ENCODE measurements around the gene SMYD4. TPM values are rescaled to one million over a fixed set of nuclear protein-coding genes. Genes with fewer than 3 reads are reported as not detected.
"Not testable (repeated sequence)": the region's sequence is repeated elsewhere in the genome, so short reads cannot be mapped to it uniquely, and the experiment has no call there.

Gene SMYD4
- polyA plus RNA-seq, 4 donors: 12.9 to 18.6 (median 15.1) TPM

- no peak for DNase-seq (ENCODE audit: low read depth in 4 of 4, low spot score in 3 of 4)
Measured at GRCh38 chr17:1830288-1830687, 586 bp upstream of the SMYD4 start.

- DNase-seq (ENCODE audit: low read depth in 4 of 4, low spot score in 3 of 4): no peak
Measured at GRCh38 chr17:1829216-1829591, 498 bp downstream of the SMYD4 start.

GRCh38 chr17:1820528-1821252 lies 9.0 kb downstream of the SMYD4 start:
- no peak for DNase-seq (ENCODE audit: low read depth in 4 of 4, low spot score in 3 of 4)

GRCh38 chr17:1813088-1813487 lies 16.6 kb downstream of the SMYD4 start:
- no peak for DNase-seq (ENCODE audit: low read depth in 4 of 4, low spot score in 3 of 4)

GRCh38 chr17:1810450-1811103 lies 19.1 kb downstream of the SMYD4 start:
- DNase-seq (ENCODE audit: low read depth in 4 of 4, low spot score in 3 of 4): no peak

GRCh38 chr17:1809815-1810214 lies 19.9 kb downstream of the SMYD4 start:
- not testable (repeated sequence) for DNase-seq (ENCODE audit: low read depth in 4 of 4, low spot score in 3 of 4)

GRCh38 chr17:1808644-1809043 lies 21.1 kb downstream of the SMYD4 start:
- no peak for DNase-seq (ENCODE audit: low read depth in 4 of 4, low spot score in 3 of 4)

GRCh38 chr17:1807890-1808289 lies 21.8 kb downstream of the SMYD4 start:
- no peak for DNase-seq (ENCODE audit: low read depth in 4 of 4, low spot score in 3 of 4)

GRCh38 chr17:1803280-1803679 lies 26.4 kb downstream of the SMYD4 start:
- DNase-seq (ENCODE audit: low read depth in 4 of 4, low spot score in 3 of 4): no peak

- DNase-seq (ENCODE audit: low read depth in 4 of 4, low spot score in 3 of 4): no peak
Measured at GRCh38 chr17:1802429-1802828, 27.3 kb downstream of the SMYD4 start.

GRCh38 chr17:1800712-1801111 lies 29.0 kb downstream of the SMYD4 start:
- DNase-seq (ENCODE audit: low read depth in 4 of 4, low spot score in 3 of 4): no peak

- no peak for DNase-seq (ENCODE audit: low read depth in 4 of 4, low spot score in 3 of 4)
Measured at GRCh38 chr17:1800240-1800639, 29.5 kb downstream of the SMYD4 start.

GRCh38 chr17:1797846-1798245 lies 31.9 kb downstream of the SMYD4 start:
- DNase-seq (ENCODE audit: low read depth in 4 of 4, low spot score in 3 of 4): not testable (repeated sequence)

- no peak for DNase-seq (ENCODE audit: low read depth in 4 of 4, low spot score in 3 of 4)
Measured at GRCh38 chr17:1797323-1797722, 32.4 kb downstream of the SMYD4 start.

- no peak for DNase-seq (ENCODE audit: low read depth in 4 of 4, low spot score in 3 of 4)
Measured at GRCh38 chr17:1796800-1797199, 32.9 kb downstream of the SMYD4 start.

- DNase-seq (ENCODE audit: low read depth in 4 of 4, low spot score in 3 of 4): no peak
Measured at GRCh38 chr17:1793447-1793806, 36.3 kb downstream of the SMYD4 start.

- no peak for DNase-seq (ENCODE audit: low read depth in 4 of 4, low spot score in 3 of 4)
Measured at GRCh38 chr17:1792495-1793446, 36.9 kb downstream of the SMYD4 start.

- no peak for DNase-seq (ENCODE audit: low read depth in 4 of 4, low spot score in 3 of 4)
Measured at GRCh38 chr17:1789936-1790335, 39.8 kb downstream of the SMYD4 start.

- DNase-seq (ENCODE audit: low read depth in 4 of 4, low spot score in 3 of 4): no peak
Measured at GRCh38 chr17:1787301-1787902, 42.3 kb downstream of the SMYD4 start.

GRCh38 chr17:1786708-1787107 lies 43.0 kb downstream of the SMYD4 start:
- DNase-seq (ENCODE audit: low read depth in 4 of 4, low spot score in 3 of 4): no peak

- no peak for DNase-seq (ENCODE audit: low read depth in 4 of 4, low spot score in 3 of 4)
Measured at GRCh38 chr17:1785930-1786329, 43.8 kb downstream of the SMYD4 start.
